Measurements from ENCODE around the gene PEAK3. TPM values are rescaled to one million over a fixed set of nuclear protein-coding genes. Genes with fewer than 3 reads are reported as not detected.

The PEAK3 gene
- total RNA-seq, 1 donor from 2014 or later: 4.5 TPM

GRCh38 chr19:2328401-2329148, 46.6 kb upstream of the PEAK3 start, which contains the start of the genes LSM7 and SPPL2B:
Gene LSM7 (minus strand): TSS chr19:2328586. CDS start chr19:2328566, 20 bp downstream.
Gene SPPL2B (plus strand): TSS chr19:2328684. CDS start chr19:2328710, 26 bp downstream.
- intact Hi-C loops (cut with DNase I): no loop called here
- Histone ChIP-seq H3K4me1 (peaks cover 31% of the 10 kb centered on the region), H3K9me3 (no peaks in the 10 kb centered on the region), H3K36me3 (peaks cover 15% of the 10 kb centered on the region), H3K27ac (peak within 1 kb of the TSS; percentile 74), H3K27me3 (no peaks in the 10 kb centered on the region), H3K4me3 (peak within 1 kb of the TSS; percentile 73)
- ATAC-seq (peak; percentile 91), DNase-seq (peak; percentile 95)
- TF ChIP-seq CTCF (IDR thresholded peaks at IDR 0.05): no peak

DNA sequence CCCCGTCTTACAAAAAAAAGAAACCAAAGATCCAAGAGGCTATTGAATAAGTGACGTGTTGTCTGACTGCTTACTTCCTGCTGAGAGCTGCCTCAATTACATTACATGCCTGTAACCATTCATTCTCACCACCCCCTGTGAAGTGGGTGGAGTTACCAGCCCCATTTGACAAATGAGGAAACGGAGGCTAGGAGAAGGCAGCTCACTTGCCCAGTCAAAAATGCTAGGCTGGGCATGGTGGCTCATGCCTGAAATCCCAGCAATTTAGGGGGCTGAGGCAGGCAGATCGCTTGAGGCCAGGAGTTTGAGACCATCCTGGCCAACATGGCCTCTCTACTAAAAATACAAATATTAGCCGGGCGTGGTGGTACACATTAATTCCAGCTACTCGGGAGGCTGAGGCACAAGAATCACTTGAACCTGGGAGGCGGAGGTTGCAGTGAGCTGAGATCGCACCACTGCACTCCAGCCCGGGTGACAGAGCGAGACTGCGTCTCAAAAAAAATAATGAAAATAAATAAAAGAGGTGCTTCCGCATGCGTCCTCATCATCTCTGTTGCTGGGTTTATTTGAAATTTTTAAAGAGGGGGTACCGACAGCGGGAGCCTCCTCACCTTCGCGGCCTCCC, 45.9 kb upstream of the PEAK3 start:
- no peaks in the 10 kb centered on the region for H3K9me3 ChIP-seq
- no peaks in the 10 kb centered on the region for H3K27me3 ChIP-seq
- no peak for TF ChIP-seq CTCF (IDR thresholded peaks at IDR 0.05)
- intact Hi-C loops (cut with DNase I): no loop called here
- ATAC-seq (peak; percentile 71), DNase-seq (no peak)
- H3K4me3 ChIP-seq: peak overlapping the region; percentile 73
- H3K27ac ChIP-seq: peak overlapping the region; percentile 74
- H3K36me3 ChIP-seq: peaks cover 22% of the 10 kb centered on the region
- peaks cover 31% of the 10 kb centered on the region for H3K4me1 ChIP-seq

DNA sequence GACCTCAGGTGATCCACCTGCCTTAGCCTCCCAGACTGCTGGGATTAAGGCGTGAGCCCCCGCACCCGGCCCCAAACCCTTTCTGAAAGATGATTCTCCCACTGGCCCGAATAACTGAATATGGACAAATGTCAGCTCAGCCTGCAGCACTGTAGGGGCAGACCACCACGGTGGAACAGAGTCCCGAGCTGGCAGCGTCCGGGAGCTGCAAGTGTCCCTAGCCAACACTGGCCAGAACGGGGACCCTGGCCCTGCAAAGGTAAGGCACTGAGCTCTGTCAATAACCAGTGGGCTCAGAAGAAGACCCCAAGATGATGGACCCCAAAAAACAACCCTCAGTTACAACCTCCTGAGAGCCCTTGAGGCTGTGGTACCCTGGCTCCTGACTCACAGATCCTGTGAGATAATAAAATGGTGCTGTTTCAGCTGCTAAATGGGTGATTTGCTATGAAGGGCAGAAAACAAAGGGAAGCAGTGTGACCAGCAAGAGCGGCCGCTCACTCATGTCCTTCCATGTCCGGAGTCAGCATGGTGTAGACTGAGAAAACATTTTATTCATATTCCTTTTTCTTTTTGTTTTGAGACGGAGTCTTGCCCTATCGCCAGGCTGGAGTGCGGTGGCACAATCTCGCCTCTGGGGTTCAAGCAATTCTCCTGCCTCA, 44.9 kb upstream of the PEAK3 start:
- no peak for TF ChIP-seq CTCF (IDR thresholded peaks at IDR 0.05)
- no peaks in the 10 kb centered on the region for H3K27me3 ChIP-seq
- peaks cover 26% of the 10 kb centered on the region for H3K4me1 ChIP-seq
- ATAC-seq (no peak), DNase-seq (no peak)
- H3K27ac ChIP-seq: no peak overlapping the region
- intact Hi-C loops (cut with DNase I): no loop called here
- peak overlapping the region; percentile 73 for H3K4me3 ChIP-seq
- peaks cover 29% of the 10 kb centered on the region for H3K36me3 ChIP-seq
- H3K9me3 ChIP-seq: no peaks in the 10 kb centered on the region

DNA sequence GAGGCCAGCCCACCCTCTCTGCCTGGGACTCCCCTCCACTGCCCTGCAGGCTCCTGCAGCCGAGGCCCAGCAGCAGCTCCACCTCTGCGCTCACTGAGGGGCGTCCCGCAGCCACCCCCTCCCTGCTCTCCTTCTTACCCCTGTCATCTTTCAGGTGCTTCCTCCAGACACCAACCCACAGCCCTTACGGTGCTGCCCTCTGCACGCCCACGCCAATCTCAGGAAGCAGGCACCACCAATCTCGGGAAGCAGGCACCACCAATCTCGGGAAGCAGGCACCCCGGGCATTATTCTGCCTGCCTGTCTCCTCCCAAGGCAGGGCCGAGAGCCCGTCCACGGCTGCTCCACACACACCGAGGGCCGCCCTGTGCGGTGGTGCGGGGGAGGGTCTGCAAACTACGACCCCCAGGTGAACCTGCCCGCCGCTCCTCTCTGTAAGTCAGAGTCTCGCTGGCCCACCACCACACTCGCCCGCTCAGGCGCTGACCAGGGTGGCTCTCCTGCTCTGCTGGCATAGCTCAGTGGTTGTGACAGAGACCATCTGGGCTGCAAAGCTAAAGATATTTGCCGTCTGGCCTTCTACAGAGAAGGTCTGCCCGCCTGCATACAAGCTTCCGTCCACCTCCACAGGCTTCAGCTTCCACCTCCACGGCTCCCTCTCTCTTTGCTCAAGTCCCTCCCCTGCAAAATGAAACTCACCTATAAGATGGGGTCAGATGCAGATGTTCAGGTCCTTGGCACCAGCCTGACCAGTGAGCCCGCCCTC, 43.5 kb upstream of the PEAK3 start:
- H3K9me3 ChIP-seq: no peaks in the 10 kb centered on the region
- no peaks in the 10 kb centered on the region for H3K27me3 ChIP-seq
- TF ChIP-seq CTCF (IDR thresholded peaks at IDR 0.05): no peak
- ATAC-seq: no peak
- no peak overlapping the region for H3K27ac ChIP-seq
- intact Hi-C loops (cut with DNase I): no loop called here
- DNase-seq: no peak
- H3K4me1 ChIP-seq: peaks cover 22% of the 10 kb centered on the region
- no peak overlapping the region for H3K4me3 ChIP-seq
- H3K36me3 ChIP-seq: peaks cover 29% of the 10 kb centered on the region

DNA sequence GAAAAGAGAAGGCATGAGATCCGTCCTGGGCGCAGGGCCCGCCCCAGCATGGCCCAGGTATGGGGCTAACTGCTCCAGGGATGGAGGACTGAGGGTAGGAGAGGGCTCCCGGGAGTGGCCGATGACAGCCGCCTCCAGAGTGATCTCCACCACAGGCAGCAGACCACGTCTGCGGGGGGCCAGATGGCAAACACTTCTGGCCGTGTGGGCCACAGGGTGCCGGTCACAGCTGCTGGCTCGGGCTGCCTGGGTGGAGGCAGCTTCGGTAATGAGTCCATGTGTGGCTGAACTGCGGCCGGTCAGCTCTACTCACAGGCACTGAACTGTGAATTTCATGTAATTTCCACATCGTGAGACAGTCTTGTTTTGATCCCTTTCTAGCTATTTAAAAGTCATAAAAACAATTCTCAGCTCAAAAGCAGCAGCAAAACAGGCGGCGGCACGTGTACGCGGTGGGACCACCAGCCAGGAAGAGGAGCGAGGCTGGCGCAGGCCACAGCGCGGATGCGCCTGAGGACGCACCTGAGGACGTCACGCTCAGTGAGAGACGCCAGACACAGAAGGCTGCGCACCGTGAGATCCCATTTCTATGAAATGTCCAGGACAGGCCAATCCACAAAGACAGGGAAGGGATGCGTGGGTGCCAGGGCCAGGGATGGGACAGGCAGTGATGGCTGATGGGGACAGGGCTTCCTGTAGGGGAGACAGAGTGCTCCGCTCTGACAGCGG, 42.4 kb upstream of the PEAK3 start:
- Histone ChIP-seq H3K36me3 (peaks cover 29% of the 10 kb centered on the region), H3K4me1 (peaks cover 17% of the 10 kb centered on the region)

More for the DNA sequence above, 42.4 kb upstream of the PEAK3 start:
- H3K27me3 ChIP-seq: no peaks in the 10 kb centered on the region
- H3K9me3 ChIP-seq: no peaks in the 10 kb centered on the region
- DNase-seq: no peak
- TF ChIP-seq CTCF (IDR thresholded peaks at IDR 0.05): no peak
- no peak overlapping the region for H3K4me3 ChIP-seq
- H3K27ac ChIP-seq: no peak overlapping the region
- no peak for ATAC-seq
- intact Hi-C loops (cut with DNase I): no loop called here
